Calu3 (cell line): Measurements from ENCODE around the gene RNU2-63P. TPM values are rescaled to one million over a fixed set of nuclear protein-coding genes. Genes with fewer than 3 reads are reported as not detected.
"Not testable (repeated sequence)": the region's sequence is repeated elsewhere in the genome, so short reads cannot be mapped to it uniquely, and the experiment has no call there.

ENCODE experiments used
- BruUV-seq: library from RNA; stranded (reverse); fragments of 400-500 nt; replicated peaks from 2 replicates; lab custom pipeline; 2021; lab: Mats Ljungman, UMichigan
- CTCF ChIA-PET: fragments of 300-600 bp; sonication (Branson Sonifier 250); formaldehyde crosslinking; loops from one replicate; lab custom pipeline; 2022; ENCODE audit warnings: antibody characterized with exemption; lab: Charles Lee
- DNase-seq: peaks from one replicate; pipeline ENCODE4 v3.0.0; 2022
- H3K27ac Mint-ChIP-seq: one replicate; pipeline ENCODE4 v1.8.0; 2022; ENCODE audit warnings: mixed read lengths; ENCODE audit not compliant: unreplicated experiment
- H3K27me3 Mint-ChIP-seq: one replicate; pipeline ENCODE4 v1.8.0; 2022; ENCODE audit warnings: mixed read lengths; ENCODE audit not compliant: unreplicated experiment
- H3K36me3 Mint-ChIP-seq: one replicate; pipeline ENCODE4 v1.8.0; 2022; ENCODE audit warnings: mild to moderate bottlenecking, moderate library complexity, mixed read lengths; ENCODE audit not compliant: insufficient read depth, unreplicated experiment
- H3K4me1 Mint-ChIP-seq: one replicate; pipeline ENCODE4 v1.8.0; 2022; ENCODE audit warnings: mild to moderate bottlenecking, low read depth, mixed read lengths; ENCODE audit not compliant: unreplicated experiment
- H3K4me3 Mint-ChIP-seq: one replicate; pipeline ENCODE4 v1.8.0; 2022; ENCODE audit warnings: mild to moderate bottlenecking, low read depth, moderate library complexity, mixed read lengths; ENCODE audit not compliant: unreplicated experiment
- H3K9me3 Mint-ChIP-seq: one replicate; pipeline ENCODE4 v1.8.0; 2022; ENCODE audit warnings: low read depth, mixed read lengths; ENCODE audit not compliant: unreplicated experiment
- CTCF ChIP-seq: fragments of 200-600 bp; IDR thresholded peaks from one replicate; pipeline ENCODE4 v1.8.0; 2022; ENCODE audit warnings: antibody characterized with exemption; ENCODE audit not compliant: unreplicated experiment
- intact Hi-C: fragments of 100-400 bp; cut with micrococcal nuclease; formaldehyde crosslinking; loops from one replicate; pipeline ENCODE4 v1.10.0; 2022; ENCODE audit not compliant: unreplicated experiment
- total RNA-seq: library from RNA; stranded (reverse); gene quantifications from 2 replicates; pipeline ENCODE4 v1.2.3, GENCODE V29; 2022

The RNU2-63P gene
- total RNA-seq, 1 experiment from 2014 or later: not detected

- Mint-ChIP-seq H3K4me1 (no peaks in the 10 kb centered on the region), H3K27ac (no peak overlapping the region), H3K27me3 (no peaks in the 10 kb centered on the region), H3K36me3 (no peaks in the 10 kb centered on the region), H3K4me3 (no peak overlapping the region), H3K9me3 (no peaks in the 10 kb centered on the region)
- intact Hi-C loops: no loop called here
- no TSS peak for BruUV-seq
- DNase-seq: no peak
- CTCF ChIA-PET: interaction anchor here (0.6 kb wide), 1 partner anchor 9 kb away, joined by 3 read pairs; no protein-coding TSS in a partner anchor
- TF ChIP-seq CTCF: no peak
These were observed 20.6 kb downstream of the RNU2-63P start for GRCh38 chr2:87995756-87996155.

GRCh38 chr2:87994304-87994850 lies 22.0 kb downstream of the RNU2-63P start:
- H3K9me3 Mint-ChIP-seq, DNase-seq, H3K4me3 Mint-ChIP-seq, CTCF ChIA-PET, intact Hi-C loops, H3K36me3 Mint-ChIP-seq, H3K4me1 Mint-ChIP-seq, H3K27ac Mint-ChIP-seq, BruUV-seq, H3K27me3 Mint-ChIP-seq: not testable (repeated sequence)

- intact Hi-C loops, BruUV-seq, H3K9me3 Mint-ChIP-seq, CTCF ChIA-PET, H3K27me3 Mint-ChIP-seq, H3K27ac Mint-ChIP-seq, H3K36me3 Mint-ChIP-seq, H3K4me3 Mint-ChIP-seq, H3K4me1 Mint-ChIP-seq, DNase-seq: not testable (repeated sequence)
These were observed 23.8 kb downstream of the RNU2-63P start for GRCh38 chr2:87992569-87992968.

GRCh38 chr2:87987473-87987872 lies 28.9 kb downstream of the RNU2-63P start:
- BruUV-seq, H3K27me3 Mint-ChIP-seq, H3K27ac Mint-ChIP-seq, H3K9me3 Mint-ChIP-seq, H3K4me3 Mint-ChIP-seq, H3K36me3 Mint-ChIP-seq, DNase-seq, CTCF ChIA-PET, H3K4me1 Mint-ChIP-seq, intact Hi-C loops: not testable (repeated sequence)

GRCh38 chr2:87985902-87986301 lies 30.4 kb downstream of the RNU2-63P start:
- H3K4me3 Mint-ChIP-seq, intact Hi-C loops, BruUV-seq, H3K4me1 Mint-ChIP-seq, DNase-seq, CTCF ChIA-PET, H3K27ac Mint-ChIP-seq, H3K36me3 Mint-ChIP-seq, H3K27me3 Mint-ChIP-seq, H3K9me3 Mint-ChIP-seq: not testable (repeated sequence)

- H3K9me3 Mint-ChIP-seq, CTCF ChIA-PET, BruUV-seq, H3K4me1 Mint-ChIP-seq, H3K36me3 Mint-ChIP-seq, intact Hi-C loops, H3K4me3 Mint-ChIP-seq, DNase-seq, H3K27me3 Mint-ChIP-seq, H3K27ac Mint-ChIP-seq: not testable (repeated sequence)
These were observed 35.2 kb downstream of the RNU2-63P start for GRCh38 chr2:87981182-87981581.

- H3K27me3 Mint-ChIP-seq, BruUV-seq, CTCF ChIA-PET, intact Hi-C loops, H3K4me1 Mint-ChIP-seq, H3K27ac Mint-ChIP-seq, H3K9me3 Mint-ChIP-seq, H3K4me3 Mint-ChIP-seq, H3K36me3 Mint-ChIP-seq, DNase-seq: not testable (repeated sequence)
These were observed 44.0 kb downstream of the RNU2-63P start for GRCh38 chr2:87972385-87972784.

Other genes starting within 250 kb of the RNU2-63P start
- gene RGPD2, start 190.8 kb downstream of the RNU2-63P start, total RNA-seq: not detected in 2 replicates
- gene KRCC1, start 39.2 kb upstream of the RNU2-63P start, total RNA-seq: 31.9 and 32.1 TPM in 2 replicates
- not detected in 2 replicates for gene SMYD1, start 51.3 kb upstream of the RNU2-63P start, total RNA-seq
- not detected in 2 replicates for gene FABP1, start 111.5 kb upstream of the RNU2-63P start, total RNA-seq
- gene THNSL2, start 153.8 kb upstream of the RNU2-63P start, total RNA-seq: 1.4 and 2.4 TPM in 2 replicates